Adrenal gland (tissue), 12 donors: ENCODE data around the gene PRRT2. TPM values are rescaled to one million over a fixed set of nuclear protein-coding genes. Genes with fewer than 3 reads are reported as not detected.

Source experiments
- DNase-seq, 7 donors: peaks; one replicate each; pipeline ENCODE4 v3.0.0-alpha.2; 2019 to 2020
- H3K27ac ChIP-seq, 5 donors: fragments of 200-600 bp; sonication (generic) in 4 of 5; 1 replicate in 3 of 5; 2 replicates in 2 of 5; pipeline versions ENCODE4 v1.5.1 to v1.8.0; 2016 to 2020; ENCODE audit warnings: mild to moderate bottlenecking in 1 of 5
- H3K27me3 ChIP-seq: fragments of 200-600 bp; 2 replicates; pipeline ENCODE4 v1.8.0; 2021
- H3K36me3 ChIP-seq, 2 donors: fragments of 200-600 bp; replicated peaks in 1 of 2; 1 replicate in 1 of 2; 2 replicates in 1 of 2; pipeline versions ENCODE4 v1.5.1 to v1.8.0; 2018 to 2022
- H3K4me1 ChIP-seq, 2 donors: fragments of 200-600 bp; replicated peaks in 1 of 2; 1 replicate in 1 of 2; 2 replicates in 1 of 2; pipeline versions ENCODE4 v1.5.1 to v1.8.0; 2018 to 2021
- H3K4me3 ChIP-seq, 4 donors: fragments of 200-600 bp; sonication (generic) in 3 of 4; one replicate each; pipeline ENCODE4 v1.5.1; 2016 to 2018
- H3K9me3 ChIP-seq, 3 donors: fragments of 200-600 bp; sonication (generic) in 1 of 3; replicated peaks in 1 of 3; 1 replicate in 2 of 3; 2 replicates in 1 of 3; pipeline versions ENCODE4 v1.5.1 to v1.8.0; 2016 to 2021
- CTCF ChIP-seq, 6 experiments: fragments of 450-650 bp in 4 of 6; fragments of 200-600 bp in 2 of 6; sonication (generic) in 1 of 6; IDR thresholded peaks; 1 replicate in 5 of 6; 2 replicates in 1 of 6; pipeline versions ENCODE4 v1.5.1 to v1.8.0; 2016 to 2021; ENCODE audit warnings: antibody characterized with exemption in 6 of 6, mild to moderate bottlenecking in 2 of 6, moderate library complexity in 1 of 6
- POLR2A ChIP-seq, 2 donors: fragments of 450-650 bp; IDR thresholded peaks; one replicate each; pipeline ENCODE4 v1.6.1; 2017; ENCODE audit warnings: antibody characterized with exemption in 2 of 2, mild to moderate bottlenecking in 2 of 2, moderate library complexity in 1 of 2
- WGBS, 4 donors: extraction: QIAGEN DNeasy Blood & Tissue Kit in 2 of 4; methylation state at CpG; one replicate each; pipeline versions ENCODE4 v1.1.5 to v1.1.7; 2013 to 2017; 5-methylcytosine and 5-hydroxymethylcytosine counted together
- intact Hi-C, 2 donors: fragments of 100-400 bp; cut with DNase I; formaldehyde crosslinking; loops; one replicate each; pipeline versions ENCODE4 v1.14.1 to v1.15.0; 2022 to 2023
- polyA plus RNA-seq, 3 donors: library from polyadenylated mRNA; stranded (reverse); fragments of 200-250 nt in 2 of 3; fragments of 350-450 nt in 1 of 3; fragmentation: Illumina TruSeq in 1 of 3; extraction: RNeasy Lipid Tissue Mini Kit (QIAGEN cat#74804) in 1 of 3; gene quantifications; one replicate each; pipeline ENCODE4 v1.2.3, GENCODE V29; 2013 to 2014
- small RNA-seq, 2 donors: library from RNA; depleted of rRNA; stranded (forward); fragments of <200 nt; gene quantifications; one replicate each; pipeline ENCODE3, GENCODE V24; 2016
- total RNA-seq, 9 donors: library from RNA; depleted of rRNA in 4 of 9; stranded (reverse); fragments of >200 nt in 4 of 9; fragments of 120-200 nt in 1 of 9; fragmentation: NEBNext Ultra II Directional in 1 of 9; extraction: Animal tissue kit (Norgen Biotek cat#: 25700) in 1 of 9; gene quantifications; one replicate each; pipeline versions ENCODE4 v1.1.0 to v1.2.4, GENCODE V29; 2013 to 2023
- donor health status: healthy with polysubstance abuse.
- donor health status: Bipolar disorder and iron deficiency.
- donor health status: DM: yes; HTN: yes; CAD: no.
- donor health status: DM: no; HTN: no; CAD: no.
- donor health status: DM: no; HTN: no; CAD: no.
- donor health status: DM: yes; HTN: yes; CAD: no.

PRRT2 gene
- total and polyA plus RNA-seq, 12 donors: 0.97 to 32.0 (median 2.4) TPM; not detected in 1

DNA sequence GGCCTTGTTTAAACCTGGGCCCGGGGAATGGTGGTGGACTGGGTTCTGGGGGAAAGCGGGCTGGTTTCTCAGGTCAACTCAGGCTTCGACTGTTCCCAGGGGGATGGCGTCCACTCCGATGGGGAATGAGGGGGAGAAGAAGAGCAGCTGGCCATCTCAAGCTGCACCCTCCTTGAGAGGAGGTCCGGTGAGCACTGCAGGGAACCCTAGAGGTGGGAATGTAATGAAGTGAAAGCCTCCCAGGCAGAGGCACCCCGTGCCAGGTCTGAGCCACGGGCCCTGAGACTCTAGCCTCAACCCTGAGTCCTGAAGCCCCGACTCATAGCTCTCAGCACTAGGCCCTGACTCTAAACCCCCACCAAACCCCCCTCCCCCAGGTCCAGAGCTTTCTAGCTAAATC is 52.2 kb downstream of the PRRT2 start:
- H3K4me3 ChIP-seq: no peak overlapping the region
- 73 to 84% (median 79%) methylated on average over 5 to 9 of the region's 9 CpGs for WGBS, 4 donors
- intact Hi-C loops: no loop called here
- DNase-seq: peak in 1 of 7 donors; percentile 29
- peaks cover 11 to 20% of the 10 kb centered on the region in 2 donors for H3K4me1 ChIP-seq
- no peaks in the 10 kb centered on the region for H3K27me3 ChIP-seq
- H3K27ac ChIP-seq: no peak overlapping the region
- H3K9me3 ChIP-seq: no peaks in the 10 kb centered on the region
- TF ChIP-seq CTCF (IDR thresholded peaks at IDR 0.05) (no peak), POLR2A (IDR thresholded peaks at IDR 0.05) (no peak)
- peaks cover 0 to 21% of the 10 kb centered on the region in 2 donors for H3K36me3 ChIP-seq

Small RNA genes lying within 50 kb of the gene (small RNA-seq; reads per million reads assigned to genes)
- 0 reads per million in 2 donors for gene AC009133.6
- gene AC120114.4: 0 reads per million in 2 donors

Other genes starting within 250 kb of the PRRT2 start
- gene SPN, start 148.9 kb upstream of the PRRT2 start, total RNA-seq: 1 to 10 TPM in 6 of 9 donors, under 1 TPM in 3; 0.24 to 2.6 (median 1.2) TPM
- 1 to 10 TPM in 1 of 3 donors, under 1 TPM in 2; 0.54 to 3.1 (median 0.64) TPM for gene SPN, start 148.9 kb upstream of the PRRT2 start, polyA plus RNA-seq
- 100 to 1,000 TPM in 8 of 9 donors, 10 to 100 TPM in 1; 64.5 to 325 (median 136) TPM for gene QPRT, start 133.0 kb upstream of the PRRT2 start, total RNA-seq
- 100 to 1,000 TPM in 1 of 3 donors, 10 to 100 TPM in 2; 48.8 to 111 (median 54.7) TPM for gene QPRT, start 133.0 kb upstream of the PRRT2 start, polyA plus RNA-seq
- 1 to 10 TPM in 4 of 9 donors, under 1 TPM in 5; 0.11 to 1.8 (median 0.97) TPM for gene C16orf54, start 66.2 kb upstream of the PRRT2 start, total RNA-seq
- gene C16orf54, start 66.2 kb upstream of the PRRT2 start, polyA plus RNA-seq: under 1 TPM; 0.22 to 0.72 (median 0.61) TPM
- gene ZG16, start 33.9 kb upstream of the PRRT2 start, total RNA-seq: under 1 TPM in 2 of 9 donors, not detected in 7; 0.07 to 0.11 TPM
- under 1 TPM in 2 of 3 donors, not detected in 1; 0.16 to 0.20 TPM for gene ZG16, start 33.9 kb upstream of the PRRT2 start, polyA plus RNA-seq
- gene KIF22, start 21.4 kb upstream of the PRRT2 start, total RNA-seq: 10 to 100 TPM in 8 of 9 donors, 1 to 10 TPM in 1; 8.8 to 33.6 (median 16.7) TPM
- gene KIF22, start 21.4 kb upstream of the PRRT2 start, polyA plus RNA-seq: 100 to 1,000 TPM in 2 of 3 donors, 1 to 10 TPM in 1; 9.1 to 127 (median 112) TPM
- 100 to 1,000 TPM in 7 of 9 donors, 10 to 100 TPM in 2; 78.8 to 247 (median 140) TPM for gene MAZ, start 5.7 kb upstream of the PRRT2 start, total RNA-seq
- gene MAZ, start 5.7 kb upstream of the PRRT2 start, polyA plus RNA-seq: 100 to 1,000 TPM; 108 to 304 (median 147) TPM
- 10 to 100 TPM; 17.1 to 47.1 (median 39.8) TPM for gene PAGR1, start 4.0 kb downstream of the PRRT2 start, total RNA-seq
- 10 to 100 TPM; 14.2 to 89.1 (median 60.9) TPM for gene PAGR1, start 4.0 kb downstream of the PRRT2 start, polyA plus RNA-seq
- gene MVP, start 8.3 kb downstream of the PRRT2 start, total RNA-seq: 100 to 1,000 TPM in 8 of 9 donors, 10 to 100 TPM in 1; 73.9 to 492 (median 350) TPM
- gene MVP, start 8.3 kb downstream of the PRRT2 start, polyA plus RNA-seq: 100 to 1,000 TPM; 200 to 470 (median 321) TPM
- 100 to 1,000 TPM in 7 of 9 donors, 10 to 100 TPM in 2; 84.7 to 203 (median 150) TPM for gene CDIPT, start 51.0 kb downstream of the PRRT2 start, total RNA-seq
- 10 to 100 TPM; 44.9 to 89.0 (median 74.5) TPM for gene CDIPT, start 51.0 kb downstream of the PRRT2 start, polyA plus RNA-seq
- gene SEZ6L2, start 87.4 kb downstream of the PRRT2 start, total RNA-seq: 100 to 1,000 TPM in 1 of 9 donors, 10 to 100 TPM in 7, 1 to 10 TPM in 1; 7.5 to 302 (median 44.4) TPM
- 10 to 100 TPM; 14.5 to 20.1 (median 20.1) TPM for gene SEZ6L2, start 87.4 kb downstream of the PRRT2 start, polyA plus RNA-seq
- 1 to 10 TPM in 7 of 9 donors, under 1 TPM in 2; 0.34 to 9.3 (median 4.4) TPM for gene ASPHD1, start 88.3 kb downstream of the PRRT2 start, total RNA-seq
- 10 to 100 TPM in 1 of 3 donors, 1 to 10 TPM in 2; 2.4 to 15.8 (median 7.2) TPM for gene ASPHD1, start 88.3 kb downstream of the PRRT2 start, polyA plus RNA-seq
- gene KCTD13, start 114.0 kb downstream of the PRRT2 start, total RNA-seq: 10 to 100 TPM in 8 of 9 donors, 1 to 10 TPM in 1; 6.2 to 39.4 (median 20.6) TPM
- gene KCTD13, start 114.0 kb downstream of the PRRT2 start, polyA plus RNA-seq: 10 to 100 TPM; 13.2 to 37.1 (median 33.3) TPM
- 100 to 1,000 TPM; 113 to 300 (median 190) TPM for gene TMEM219, start 149.9 kb downstream of the PRRT2 start, total RNA-seq
- 100 to 1,000 TPM; 100 to 278 (median 272) TPM for gene TMEM219, start 149.9 kb downstream of the PRRT2 start, polyA plus RNA-seq
- 10 to 100 TPM; 40.0 to 95.0 (median 73.4) TPM for gene TAOK2, start 161.7 kb downstream of the PRRT2 start, total RNA-seq
- gene TAOK2, start 161.7 kb downstream of the PRRT2 start, polyA plus RNA-seq: 100 to 1,000 TPM in 1 of 3 donors, 10 to 100 TPM in 2; 36.6 to 135 (median 51.0) TPM
- gene HIRIP3, start 183.4 kb downstream of the PRRT2 start, total RNA-seq: 10 to 100 TPM; 11.0 to 35.0 (median 18.7) TPM
- 10 to 100 TPM; 12.6 to 24.9 (median 20.2) TPM for gene HIRIP3, start 183.4 kb downstream of the PRRT2 start, polyA plus RNA-seq
- 100 to 1,000 TPM in 2 of 9 donors, 10 to 100 TPM in 7; 31.8 to 120 (median 71.2) TPM for gene INO80E, start 184.0 kb downstream of the PRRT2 start, total RNA-seq
- gene INO80E, start 184.0 kb downstream of the PRRT2 start, polyA plus RNA-seq: 100 to 1,000 TPM in 2 of 3 donors, 10 to 100 TPM in 1; 42.8 to 362 (median 103) TPM
- gene DOC2A, start 198.8 kb downstream of the PRRT2 start, total RNA-seq: 10 to 100 TPM in 1 of 9 donors, 1 to 10 TPM in 5, under 1 TPM in 2, not detected in 1; 0.35 to 14.8 (median 2.8) TPM
- gene DOC2A, start 198.8 kb downstream of the PRRT2 start, polyA plus RNA-seq: 10 to 100 TPM in 1 of 3 donors, 1 to 10 TPM in 1, under 1 TPM in 1; 0.60 to 33.0 (median 9.5) TPM
- not detected for gene C16orf92, start 211.0 kb downstream of the PRRT2 start, total RNA-seq
- gene C16orf92, start 211.0 kb downstream of the PRRT2 start, polyA plus RNA-seq: not detected
- gene TLCD3B, start 219.1 kb downstream of the PRRT2 start, total RNA-seq: 1 to 10 TPM in 2 of 9 donors, under 1 TPM in 4, not detected in 3; 0.11 to 3.1 (median 0.61) TPM
- gene TLCD3B, start 219.1 kb downstream of the PRRT2 start, polyA plus RNA-seq: 10 to 100 TPM in 1 of 3 donors, 1 to 10 TPM in 1, under 1 TPM in 1; 0.40 to 10.6 (median 1.8) TPM